ENCODE measurements around the gene SLC4A1.

DNA sequence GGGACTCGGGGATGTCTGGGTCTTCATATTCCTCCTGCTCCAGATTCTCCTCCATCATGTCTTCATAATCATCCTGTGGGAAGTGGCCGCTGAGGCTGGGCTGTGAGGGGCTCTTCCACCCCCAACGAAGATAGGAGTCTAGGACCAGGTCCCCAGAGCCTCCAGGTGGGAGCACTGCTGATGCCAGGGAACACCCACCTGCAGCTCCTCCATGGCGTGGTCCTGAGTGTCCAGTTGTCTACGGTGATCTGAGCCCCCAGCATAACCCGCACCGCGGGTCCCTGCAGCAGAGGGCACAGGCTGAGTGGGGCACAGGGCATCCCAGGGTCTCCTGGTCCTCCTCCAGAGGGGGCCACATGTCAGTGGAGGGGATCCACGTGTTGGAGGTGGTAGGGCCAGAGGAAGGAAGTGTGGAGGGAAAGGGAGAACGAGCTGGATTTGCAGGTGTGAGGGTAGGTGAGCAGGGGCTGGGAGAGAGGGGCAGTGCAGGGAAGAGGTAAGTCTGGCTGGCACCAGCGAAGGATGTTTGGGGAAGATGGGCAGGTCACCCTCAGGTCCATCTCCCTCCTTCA lies 5.2 kb downstream of the SLC4A1 start:
- TF ChIP-seq, protein P1, sequence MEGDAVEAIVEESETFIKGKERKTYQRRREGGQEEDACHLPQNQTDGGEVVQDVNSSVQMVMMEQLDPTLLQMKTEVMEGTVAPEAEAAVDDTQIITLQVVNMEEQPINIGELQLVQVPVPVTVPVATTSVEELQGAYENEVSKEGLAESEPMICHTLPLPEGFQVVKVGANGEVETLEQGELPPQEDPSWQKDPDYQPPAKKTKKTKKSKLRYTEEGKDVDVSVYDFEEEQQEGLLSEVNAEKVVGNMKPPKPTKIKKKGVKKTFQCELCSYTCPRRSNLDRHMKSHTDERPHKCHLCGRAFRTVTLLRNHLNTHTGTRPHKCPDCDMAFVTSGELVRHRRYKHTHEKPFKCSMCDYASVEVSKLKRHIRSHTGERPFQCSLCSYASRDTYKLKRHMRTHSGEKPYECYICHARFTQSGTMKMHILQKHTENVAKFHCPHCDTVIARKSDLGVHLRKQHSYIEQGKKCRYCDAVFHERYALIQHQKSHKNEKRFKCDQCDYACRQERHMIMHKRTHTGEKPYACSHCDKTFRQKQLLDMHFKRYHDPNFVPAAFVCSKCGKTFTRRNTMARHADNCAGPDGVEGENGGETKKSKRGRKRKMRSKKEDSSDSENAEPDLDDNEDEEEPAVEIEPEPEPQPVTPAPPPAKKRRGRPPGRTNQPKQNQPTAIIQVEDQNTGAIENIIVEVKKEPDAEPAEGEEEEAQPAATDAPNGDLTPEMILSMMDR (IDR thresholded peaks at IDR 0.05; ENCODE audit: poor library complexity), result no peak
- TF ChIP-seq EZH2 (IDR thresholded peaks at IDR 0.05; ENCODE audit: borderline replicate concordance) (no peak), EZH2phosphoT487 (IDR thresholded peaks at IDR 0.05; ENCODE audit: low read depth, severe bottlenecking, unreplicated experiment) (no peak)
